Measurements from ENCODE around the gene IQCM. TPM values are rescaled to one million over a fixed set of nuclear protein-coding genes. Genes with fewer than 3 reads are reported as not detected.

The IQCM gene
- total and polyA plus RNA-seq, 5 donors from 2014 or later, result not detected

DNA sequence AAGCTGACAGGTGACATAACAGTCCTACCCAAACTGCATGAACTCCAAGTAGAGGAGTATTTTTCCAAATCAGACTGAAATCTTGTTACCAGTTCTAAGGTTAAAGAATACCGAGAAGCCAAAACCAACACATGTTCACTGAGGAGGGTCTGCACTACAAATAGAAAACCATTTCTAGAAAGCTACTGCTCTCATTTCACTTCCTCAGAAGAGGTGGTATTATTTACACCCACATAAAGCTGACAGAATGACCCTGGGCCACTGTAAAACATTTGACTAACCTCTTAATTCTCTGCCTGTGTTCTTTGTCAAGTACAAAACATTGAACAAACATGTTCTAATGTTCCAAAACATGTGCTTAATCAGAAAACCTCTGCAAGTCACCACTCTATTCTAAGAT is 95.8 kb downstream of the IQCM start:
- ATAC-seq (ENCODE audit: low read depth in 2 of 2) (no peak), DNase-seq (no peak)
- no peaks in the 10 kb centered on the region for H3K4me1 Mint-ChIP-seq
- no peak overlapping the region for H3K4me3 Mint-ChIP-seq
- Histone ChIP-seq H3K4me3 (ENCODE audit: low read depth, low read length) (no peak overlapping the region), H3K27ac (ENCODE audit: insufficient read depth, low read length, poor library complexity, severe bottlenecking) (no peak overlapping the region), H3K9me3 (ENCODE audit: control insufficient read depth in 2 of 2, low read length in 2 of 2) (no peaks in the 10 kb centered on the region), H3K36me3 (ENCODE audit: control insufficient read depth, insufficient read depth, low read length) (no peaks in the 10 kb centered on the region), H3K4me1 (ENCODE audit: control insufficient read depth, insufficient read depth, low read length, poor library complexity, severe bottlenecking) (no peaks in the 10 kb centered on the region), H3K27me3 (ENCODE audit: control insufficient read depth, insufficient read depth, low read length) (no peaks in the 10 kb centered on the region)
- H3K36me3 Mint-ChIP-seq, result no peaks in the 10 kb centered on the region
- no peak overlapping the region for H3K27ac Mint-ChIP-seq
- no peaks in the 10 kb centered on the region for H3K27me3 Mint-ChIP-seq
- peaks cover 0 to 7% (median 4%) of the 10 kb centered on the region in 7 donors for H3K9me3 Mint-ChIP-seq

DNA sequence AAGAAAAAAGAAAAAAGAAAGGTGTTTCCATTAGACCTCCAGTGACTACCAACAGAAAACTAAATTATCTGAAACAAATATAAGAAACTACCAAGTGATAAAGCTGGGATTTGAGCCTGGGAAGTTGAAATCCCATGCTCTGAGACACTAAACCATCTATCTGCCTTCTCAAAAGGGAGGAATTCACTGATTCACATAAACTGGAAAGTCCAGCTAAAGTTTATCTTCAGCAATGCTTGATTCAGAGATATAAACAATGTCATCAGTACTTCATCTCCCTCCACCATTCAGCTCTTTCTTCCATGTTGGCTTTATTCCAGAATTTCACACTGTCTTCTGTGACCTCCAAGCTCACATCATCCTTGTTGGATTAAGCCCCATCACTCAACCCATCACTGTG is 96.3 kb downstream of the IQCM start:
- no peaks in the 10 kb centered on the region for H3K27me3 Mint-ChIP-seq
- no peaks in the 10 kb centered on the region for H3K27me3 ChIP-seq (ENCODE audit: control insufficient read depth, insufficient read depth, low read length)
- DNase-seq (no peak), ATAC-seq (ENCODE audit: low read depth in 2 of 2) (no peak)
- peaks cover 0 to 6% (median 3%) of the 10 kb centered on the region in 7 donors for H3K9me3 Mint-ChIP-seq
- no peaks in the 10 kb centered on the region for H3K9me3 ChIP-seq (ENCODE audit: control insufficient read depth in 2 of 2, low read length in 2 of 2)
- no peak overlapping the region for H3K27ac ChIP-seq (ENCODE audit: insufficient read depth, low read length, poor library complexity, severe bottlenecking)
- no peak overlapping the region for H3K27ac Mint-ChIP-seq
- H3K36me3 Mint-ChIP-seq, result no peaks in the 10 kb centered on the region
- H3K36me3 ChIP-seq (ENCODE audit: control insufficient read depth, insufficient read depth, low read length), result no peaks in the 10 kb centered on the region
- no peak overlapping the region for H3K4me3 Mint-ChIP-seq
- H3K4me1 ChIP-seq (ENCODE audit: control insufficient read depth, insufficient read depth, low read length, poor library complexity, severe bottlenecking), result no peaks in the 10 kb centered on the region
- H3K4me3 ChIP-seq (ENCODE audit: low read depth, low read length), result no peak overlapping the region
- H3K4me1 Mint-ChIP-seq, result no peaks in the 10 kb centered on the region

DNA sequence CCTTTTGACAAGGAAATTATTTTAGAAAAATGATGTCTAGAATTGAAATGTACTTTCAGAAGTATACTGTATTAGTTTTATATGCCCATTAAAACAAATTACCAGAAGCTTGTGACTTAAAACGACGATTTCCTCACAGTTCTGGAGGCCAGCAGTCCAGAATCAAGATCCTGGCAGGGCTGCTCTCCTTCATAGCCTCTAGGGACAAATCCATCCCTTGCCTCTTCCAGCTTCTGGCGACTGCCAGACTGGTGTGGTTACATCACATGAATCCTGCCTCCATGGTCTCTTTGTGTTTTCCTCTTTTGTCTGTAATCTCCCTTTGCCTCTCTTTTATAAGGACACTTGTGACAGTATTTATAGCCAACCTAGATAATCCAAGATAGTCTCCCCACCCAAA is 97.1 kb downstream of the IQCM start:
- no peaks in the 10 kb centered on the region for H3K27me3 ChIP-seq (ENCODE audit: control insufficient read depth, insufficient read depth, low read length)
- H3K4me3 Mint-ChIP-seq, result no peak overlapping the region
- H3K27ac Mint-ChIP-seq, result no peak overlapping the region
- H3K4me1 ChIP-seq (ENCODE audit: control insufficient read depth, insufficient read depth, low read length, poor library complexity, severe bottlenecking), result no peaks in the 10 kb centered on the region
- ATAC-seq (ENCODE audit: low read depth in 2 of 2), result no peak
- no peak overlapping the region for H3K4me3 ChIP-seq (ENCODE audit: low read depth, low read length)
- H3K36me3 Mint-ChIP-seq, result no peaks in the 10 kb centered on the region
- H3K36me3 ChIP-seq (ENCODE audit: control insufficient read depth, insufficient read depth, low read length), result no peaks in the 10 kb centered on the region
- no peaks in the 10 kb centered on the region for H3K4me1 Mint-ChIP-seq
- no peaks in the 10 kb centered on the region for H3K27me3 Mint-ChIP-seq
- peaks cover 0 to 6% (median 3%) of the 10 kb centered on the region in 7 donors for H3K9me3 Mint-ChIP-seq
- no peak for DNase-seq
- no peaks in the 10 kb centered on the region for H3K9me3 ChIP-seq (ENCODE audit: control insufficient read depth in 2 of 2, low read length in 2 of 2)
- no peak overlapping the region for H3K27ac ChIP-seq (ENCODE audit: insufficient read depth, low read length, poor library complexity, severe bottlenecking)

DNA sequence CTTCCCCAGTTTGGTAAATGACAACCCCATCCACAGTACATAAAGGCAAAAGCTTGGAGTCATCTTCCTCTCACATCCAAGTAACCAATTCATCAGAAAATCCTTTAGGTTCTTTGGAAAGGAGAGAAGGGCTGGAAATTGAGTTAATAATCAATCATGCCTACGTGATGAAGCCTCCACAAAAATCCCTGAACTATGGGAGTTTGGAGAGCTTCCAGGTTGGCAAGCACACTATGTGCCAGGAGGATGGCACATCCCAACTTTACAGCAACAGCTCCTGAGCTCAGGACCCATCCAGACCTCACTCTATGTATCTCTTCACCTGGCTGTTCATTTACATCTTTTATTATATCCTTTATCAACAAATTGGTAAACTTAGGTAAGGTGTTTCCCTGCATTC is 98.9 kb downstream of the IQCM start:
- H3K36me3 ChIP-seq (ENCODE audit: control insufficient read depth, insufficient read depth, low read length), result no peaks in the 10 kb centered on the region
- no peak overlapping the region for H3K27ac Mint-ChIP-seq
- no peaks in the 10 kb centered on the region for H3K27me3 ChIP-seq (ENCODE audit: control insufficient read depth, insufficient read depth, low read length)
- no peaks in the 10 kb centered on the region for H3K4me1 Mint-ChIP-seq
- H3K27ac ChIP-seq (ENCODE audit: insufficient read depth, low read length, poor library complexity, severe bottlenecking), result no peak overlapping the region
- DNase-seq (no peak), ATAC-seq (ENCODE audit: low read depth in 2 of 2) (no peak)
- no peaks in the 10 kb centered on the region for H3K36me3 Mint-ChIP-seq
- no peaks in the 10 kb centered on the region for H3K9me3 ChIP-seq (ENCODE audit: control insufficient read depth in 2 of 2, low read length in 2 of 2)
- H3K4me3 Mint-ChIP-seq, result no peak overlapping the region
- H3K27me3 Mint-ChIP-seq, result no peaks in the 10 kb centered on the region
- H3K4me1 ChIP-seq (ENCODE audit: control insufficient read depth, insufficient read depth, low read length, poor library complexity, severe bottlenecking), result no peaks in the 10 kb centered on the region
- peaks cover 0 to 7% (median 3%) of the 10 kb centered on the region in 7 donors for H3K9me3 Mint-ChIP-seq
- H3K4me3 ChIP-seq (ENCODE audit: low read depth, low read length), result no peak overlapping the region

DNA sequence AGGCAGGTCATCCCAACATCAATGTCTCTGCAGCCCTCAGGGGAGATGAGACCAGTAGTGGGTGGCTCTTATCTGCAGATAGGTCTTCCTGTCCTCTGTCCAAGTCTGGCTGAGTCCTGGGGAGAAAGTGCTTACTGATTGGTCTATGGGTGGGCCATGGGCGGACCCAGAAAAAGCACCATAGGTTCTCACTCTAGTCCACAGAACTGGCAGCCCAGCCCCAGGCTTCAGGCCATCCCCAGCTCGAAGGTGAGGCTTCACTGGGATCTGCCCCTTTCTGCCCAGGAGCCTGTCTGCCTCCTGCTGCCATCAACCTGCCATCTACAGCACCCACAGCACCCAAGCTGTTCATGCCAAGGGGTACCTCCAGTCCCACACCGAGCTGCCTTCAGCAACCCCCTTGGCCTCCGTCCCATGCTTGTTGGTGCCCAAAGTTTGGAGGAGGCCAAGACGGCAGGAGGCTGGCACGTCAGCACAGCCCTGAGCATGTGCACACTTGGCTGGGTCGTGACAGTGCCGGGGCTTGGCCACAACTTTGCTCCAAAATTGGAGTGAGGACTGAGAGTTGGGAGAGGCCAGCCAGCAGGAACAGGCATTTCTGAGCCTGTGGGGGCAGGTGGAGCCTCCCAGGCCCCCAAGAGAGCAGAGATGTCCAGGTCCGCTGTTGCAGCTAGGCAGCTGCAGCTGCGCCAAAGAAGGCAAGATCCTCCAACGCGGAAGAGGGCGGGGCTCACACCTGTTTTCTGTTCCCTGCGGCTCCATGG is 99.6 kb downstream of the IQCM start:
- DNase-seq, result no peak
- no peak overlapping the region for H3K27ac Mint-ChIP-seq
- peaks cover 0 to 6% (median 3%) of the 10 kb centered on the region in 7 donors for H3K9me3 Mint-ChIP-seq

DNA sequence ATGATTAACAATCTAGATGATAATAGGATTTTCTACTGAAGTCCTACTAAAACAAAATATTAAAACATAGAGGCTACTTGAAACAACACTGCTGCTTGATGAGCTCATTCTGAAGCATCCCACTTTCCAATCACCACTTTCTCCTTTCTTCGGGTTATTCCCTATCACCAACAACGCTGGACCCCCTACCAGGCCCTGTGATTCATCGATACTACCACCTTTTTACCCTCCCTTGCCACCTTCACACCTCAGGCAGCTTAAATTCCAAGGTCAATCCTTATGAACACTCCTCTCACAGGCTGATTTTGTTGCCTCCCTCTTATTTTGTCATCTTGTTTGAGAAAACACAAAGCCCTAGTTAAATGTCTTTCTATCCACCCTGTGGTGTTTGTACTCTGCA is 102.6 kb downstream of the IQCM start:
- DNase-seq, result no peak

More for the DNA sequence above, 99.6 kb downstream of the IQCM start:
- Mint-ChIP-seq H3K4me1 (no peaks in the 10 kb centered on the region), H3K4me3 (no peak overlapping the region), H3K27me3 (no peaks in the 10 kb centered on the region), H3K36me3 (no peaks in the 10 kb centered on the region)
- H3K27ac ChIP-seq (ENCODE audit: insufficient read depth, low read length, poor library complexity, severe bottlenecking), result no peak overlapping the region
- H3K27me3 ChIP-seq (ENCODE audit: control insufficient read depth, insufficient read depth, low read length), result no peaks in the 10 kb centered on the region
- H3K36me3 ChIP-seq (ENCODE audit: control insufficient read depth, insufficient read depth, low read length), result no peaks in the 10 kb centered on the region
- H3K4me1 ChIP-seq (ENCODE audit: control insufficient read depth, insufficient read depth, low read length, poor library complexity, severe bottlenecking), result no peaks in the 10 kb centered on the region
- no peak for ATAC-seq (ENCODE audit: low read depth in 2 of 2)
- H3K9me3 ChIP-seq (ENCODE audit: control insufficient read depth in 2 of 2, low read length in 2 of 2), result no peaks in the 10 kb centered on the region
- no peak overlapping the region for H3K4me3 ChIP-seq (ENCODE audit: low read depth, low read length)

DNA sequence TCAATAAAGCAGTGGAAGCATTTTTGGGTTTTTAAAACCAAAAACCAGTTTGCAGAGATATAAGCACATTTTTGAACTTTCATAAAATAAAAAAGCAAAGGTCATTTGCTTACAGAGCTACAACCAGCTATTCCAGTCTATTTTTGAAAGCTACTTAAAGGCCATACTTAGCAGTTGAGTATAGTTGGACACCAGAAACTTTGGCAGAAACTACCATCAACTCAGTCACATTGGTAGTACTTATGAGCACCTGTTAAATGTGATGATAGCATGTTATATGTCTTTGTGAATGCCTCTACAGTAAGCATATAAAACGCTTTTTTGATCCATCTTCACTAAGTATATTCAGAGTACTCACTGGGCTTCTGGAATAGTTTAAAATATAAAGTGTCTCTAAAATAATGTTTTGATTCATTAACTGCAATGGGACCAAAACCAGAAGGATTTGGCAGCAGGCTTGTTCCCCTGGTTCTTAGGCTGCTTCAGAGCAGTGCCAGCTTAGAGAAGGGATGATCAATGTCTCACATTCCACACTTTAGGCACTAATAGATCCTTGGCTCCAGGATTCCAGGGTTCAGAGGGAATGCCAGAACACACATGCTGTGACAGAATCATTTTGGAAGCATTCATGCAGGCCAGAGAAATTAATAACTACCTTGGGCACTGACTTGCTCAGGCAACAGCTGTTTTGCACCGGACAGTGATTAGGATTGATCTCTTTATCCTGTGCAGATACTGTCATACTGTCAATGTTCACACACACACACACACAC is 103.9 kb downstream of the IQCM start:
- no peaks in the 10 kb centered on the region for H3K36me3 ChIP-seq (ENCODE audit: control insufficient read depth, insufficient read depth, low read length)
- H3K27ac ChIP-seq (ENCODE audit: insufficient read depth, low read length, poor library complexity, severe bottlenecking), result no peak overlapping the region
- DNase-seq (no peak), ATAC-seq (ENCODE audit: low read depth in 2 of 2) (no peak)
- Mint-ChIP-seq H3K27me3 (no peaks in the 10 kb centered on the region), H3K36me3 (no peaks in the 10 kb centered on the region), H3K4me1 (no peaks in the 10 kb centered on the region), H3K9me3 (peaks cover 0 to 6% (median 0%) of the 10 kb centered on the region in 7 donors), H3K4me3 (no peak overlapping the region), H3K27ac (no peak overlapping the region)
- no peaks in the 10 kb centered on the region for H3K9me3 ChIP-seq (ENCODE audit: control insufficient read depth in 2 of 2, low read length in 2 of 2)
- H3K27me3 ChIP-seq (ENCODE audit: control insufficient read depth, insufficient read depth, low read length), result no peaks in the 10 kb centered on the region
- H3K4me1 ChIP-seq (ENCODE audit: control insufficient read depth, insufficient read depth, low read length, poor library complexity, severe bottlenecking), result no peaks in the 10 kb centered on the region
- no peak overlapping the region for H3K4me3 ChIP-seq (ENCODE audit: low read depth, low read length)

More for the DNA sequence above, 102.6 kb downstream of the IQCM start:
- Mint-ChIP-seq H3K4me3 (no peak overlapping the region), H3K27ac (no peak overlapping the region), H3K9me3 (peaks cover 0 to 6% (median 0%) of the 10 kb centered on the region in 7 donors), H3K36me3 (no peaks in the 10 kb centered on the region), H3K27me3 (no peaks in the 10 kb centered on the region), H3K4me1 (no peaks in the 10 kb centered on the region)
- no peak overlapping the region for H3K4me3 ChIP-seq (ENCODE audit: low read depth, low read length)
- no peaks in the 10 kb centered on the region for H3K4me1 ChIP-seq (ENCODE audit: control insufficient read depth, insufficient read depth, low read length, poor library complexity, severe bottlenecking)
- H3K27ac ChIP-seq (ENCODE audit: insufficient read depth, low read length, poor library complexity, severe bottlenecking), result no peak overlapping the region
- no peaks in the 10 kb centered on the region for H3K27me3 ChIP-seq (ENCODE audit: control insufficient read depth, insufficient read depth, low read length)
- H3K9me3 ChIP-seq (ENCODE audit: control insufficient read depth in 2 of 2, low read length in 2 of 2), result no peaks in the 10 kb centered on the region
- no peaks in the 10 kb centered on the region for H3K36me3 ChIP-seq (ENCODE audit: control insufficient read depth, insufficient read depth, low read length)
- no peak for ATAC-seq (ENCODE audit: low read depth in 2 of 2)
